ENCODE results near the gene SVBP.

GRCh38 chr1:42845866-42846256 is 28.7 kb upstream of the SVBP start:
- TF ChIP-seq POLR2AphosphoS5 (IDR thresholded peaks at IDR 0.05; ENCODE audit: low read depth, low read length) (no peak), POLR2A (IDR thresholded peaks at IDR 0.05; ENCODE audit: low read depth, low read length) (no peak), POU2F2 (IDR thresholded peaks at IDR 0.05; ENCODE audit: low read depth, low read length) (no peak), TAF1 (IDR thresholded peaks at IDR 0.05; ENCODE audit: low read depth, low read length) (no peak), SPI1 (IDR thresholded peaks at IDR 0.05; ENCODE audit: low read depth, low read length) (no peak)

Data from GM12891 (cell line).